Embryonic facial prominence (tissue), 1 donor: ENCODE measurements around the gene KLF9.
"Not testable (repeated sequence)": the region's sequence is repeated elsewhere in the genome, so short reads cannot be mapped to it uniquely, and the experiment has no call there.

Source experiments
- DNase-seq: peaks from one replicate; pipeline ENCODE4 v3.0.0-alpha.2; 2016; ENCODE audit errors: extremely low spot score

The KLF9 gene

GRCh38 chr9:70405808-70406433, 8.5 kb downstream of the KLF9 start:
- no peak for DNase-seq

- DNase-seq, result no peak
These were observed 10.2 kb downstream of the KLF9 start for GRCh38 chr9:70404261-70404660.

- DNase-seq, result no peak
These were observed 10.8 kb downstream of the KLF9 start for GRCh38 chr9:70403618-70404025.

GRCh38 chr9:70403166-70403565, 11.3 kb downstream of the KLF9 start:
- no peak for DNase-seq

- DNase-seq, result no peak
These were observed 12.2 kb downstream of the KLF9 start for GRCh38 chr9:70402213-70402612.

- DNase-seq, result not testable (repeated sequence)
These were observed 13.2 kb downstream of the KLF9 start for GRCh38 chr9:70401241-70401640.

- DNase-seq, result no peak
These were observed 14.2 kb downstream of the KLF9 start for GRCh38 chr9:70400107-70400892.

- no peak for DNase-seq
These were observed 15.3 kb downstream of the KLF9 start for GRCh38 chr9:70399141-70399540.

- DNase-seq, result no peak
These were observed 16.3 kb downstream of the KLF9 start for GRCh38 chr9:70398145-70398556.

- no peak for DNase-seq
These were observed 18.8 kb downstream of the KLF9 start for GRCh38 chr9:70395652-70396051.

GRCh38 chr9:70392850-70393249, 21.6 kb downstream of the KLF9 start:
- no peak for DNase-seq

GRCh38 chr9:70392189-70392588, 22.3 kb downstream of the KLF9 start:
- DNase-seq, result no peak

GRCh38 chr9:70390933-70391341, 23.5 kb downstream of the KLF9 start:
- no peak for DNase-seq

GRCh38 chr9:70389621-70390266, 24.7 kb downstream of the KLF9 start:
- no peak for DNase-seq

GRCh38 chr9:70389188-70389587, 25.3 kb downstream of the KLF9 start:
- no peak for DNase-seq

GRCh38 chr9:70387663-70388062, 26.8 kb downstream of the KLF9 start:
- DNase-seq, result no peak

- DNase-seq, result peak; percentile 75
These were observed 29.0 kb downstream of the KLF9 start for GRCh38 chr9:70385426-70385825.

- no peak for DNase-seq
These were observed 31.5 kb downstream of the KLF9 start for GRCh38 chr9:70382709-70383605.

GRCh38 chr9:70382046-70382708, 32.3 kb downstream of the KLF9 start:
- no peak for DNase-seq

GRCh38 chr9:70374962-70375618, 39.4 kb downstream of the KLF9 start:
- DNase-seq, result no peak
